Fibroblast of skin of back (primary cell): Measurements from ENCODE around the gene HOXD12.

Source experiments
- DNase-seq: peaks from one replicate; pipeline ENCODE4 v3.0.0-alpha.2; 2013

The HOXD12 gene

DNA sequence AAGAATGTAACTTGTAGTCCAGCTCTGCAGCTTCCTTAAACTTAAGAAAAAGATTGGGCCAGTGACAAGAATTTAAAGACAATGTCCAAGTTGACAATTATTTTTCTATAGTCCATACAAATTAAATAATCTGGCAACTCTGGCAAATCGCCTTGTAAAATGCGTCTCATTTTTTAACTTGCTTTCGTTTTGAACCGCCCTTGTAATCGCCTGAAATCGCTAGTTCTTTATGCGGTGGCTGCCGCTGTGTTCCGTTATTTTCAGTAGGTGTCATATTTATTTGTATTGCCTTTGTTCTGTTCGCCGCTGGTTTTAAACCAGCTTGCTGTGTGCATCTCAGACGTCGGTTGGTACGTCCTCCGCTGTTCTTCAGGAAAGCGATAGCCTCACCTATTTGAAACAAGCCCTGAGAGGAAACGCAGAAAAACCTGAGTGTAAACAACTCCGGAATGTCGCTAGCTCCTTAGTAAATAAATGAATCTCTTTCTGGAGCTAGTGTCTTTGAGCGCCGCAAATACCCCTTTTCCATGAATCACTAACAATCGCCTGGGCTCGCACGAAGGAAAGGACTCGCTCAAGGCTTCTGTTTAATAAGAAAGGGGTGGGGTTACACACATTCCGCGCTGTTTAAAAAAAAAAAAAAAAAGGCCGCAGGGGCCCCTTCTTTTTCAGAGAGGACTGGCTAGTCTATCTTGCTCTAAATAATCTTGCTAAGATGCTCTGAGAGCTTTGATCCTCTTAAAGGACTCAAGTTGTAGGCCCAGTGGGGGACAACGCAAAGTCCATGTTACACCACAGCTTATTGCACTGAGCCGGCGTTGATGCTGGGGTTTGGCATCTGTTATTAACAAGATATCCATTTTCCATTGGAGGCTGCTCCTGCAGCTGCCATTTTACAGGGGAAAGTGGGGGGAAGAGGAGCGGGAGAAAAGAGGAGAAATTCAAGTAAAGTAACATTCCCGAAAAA is 32.9 kb downstream of the HOXD12 start:
- peak; percentile 86 for DNase-seq

DNA sequence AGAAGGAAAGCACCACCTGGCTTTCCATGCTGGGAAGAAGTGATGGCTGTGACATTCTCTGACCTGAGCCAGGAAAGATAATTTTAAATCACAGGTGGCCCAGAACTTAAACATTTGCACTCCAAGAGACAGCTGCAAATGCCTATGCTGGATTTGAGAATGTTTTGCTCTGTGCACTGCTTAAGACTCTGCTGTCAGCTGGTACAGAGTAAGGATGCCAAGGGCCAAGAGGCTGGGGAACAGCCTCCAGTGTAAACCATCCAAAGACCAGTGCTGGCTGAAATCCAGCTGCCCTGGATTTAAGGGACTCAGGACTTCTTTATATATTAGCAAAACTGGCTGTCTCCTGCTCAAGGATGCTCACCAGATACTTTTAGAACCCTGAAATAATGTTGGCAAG is 33.8 kb downstream of the HOXD12 start:
- DNase-seq, result no peak

DNA sequence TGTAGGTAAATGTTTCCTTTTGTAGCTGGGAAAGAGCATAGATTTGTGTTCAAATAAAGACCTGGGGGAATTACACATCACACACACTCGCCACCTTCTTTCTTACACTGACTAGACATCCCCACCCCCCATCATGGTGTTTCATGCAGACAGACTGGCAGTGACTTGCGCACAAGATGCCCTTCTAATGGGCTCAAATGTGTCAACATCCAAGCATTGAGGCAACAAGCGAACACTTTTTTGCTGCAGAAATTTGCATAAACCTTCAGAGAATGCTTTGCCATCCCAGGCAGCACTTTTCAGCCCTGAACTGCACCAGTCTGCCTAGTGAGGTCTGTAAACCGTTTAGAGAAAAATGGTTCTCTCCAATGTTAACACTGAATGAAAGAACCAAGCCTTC is 34.4 kb downstream of the HOXD12 start:
- no peak for DNase-seq

DNA sequence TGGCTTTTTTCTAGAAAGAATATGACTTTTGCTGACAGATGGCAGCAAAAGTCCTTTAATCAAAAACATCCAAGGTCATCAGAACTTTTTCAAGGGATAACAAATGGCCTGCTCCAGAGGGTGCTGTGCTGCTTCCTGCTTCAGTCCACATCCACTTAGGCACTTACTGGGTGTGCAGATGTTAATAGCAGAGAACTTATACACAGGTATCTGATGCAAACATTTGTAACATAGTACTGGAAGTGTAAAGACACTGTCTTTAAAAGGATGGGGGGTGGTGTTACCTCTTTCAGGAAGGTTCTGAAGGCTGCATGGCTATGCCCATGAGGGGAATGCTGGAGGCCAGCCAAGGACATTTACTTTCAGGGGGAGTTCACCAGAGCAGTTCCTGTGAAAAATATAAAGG is 35.4 kb downstream of the HOXD12 start:
- peak; percentile 70 for DNase-seq

DNA sequence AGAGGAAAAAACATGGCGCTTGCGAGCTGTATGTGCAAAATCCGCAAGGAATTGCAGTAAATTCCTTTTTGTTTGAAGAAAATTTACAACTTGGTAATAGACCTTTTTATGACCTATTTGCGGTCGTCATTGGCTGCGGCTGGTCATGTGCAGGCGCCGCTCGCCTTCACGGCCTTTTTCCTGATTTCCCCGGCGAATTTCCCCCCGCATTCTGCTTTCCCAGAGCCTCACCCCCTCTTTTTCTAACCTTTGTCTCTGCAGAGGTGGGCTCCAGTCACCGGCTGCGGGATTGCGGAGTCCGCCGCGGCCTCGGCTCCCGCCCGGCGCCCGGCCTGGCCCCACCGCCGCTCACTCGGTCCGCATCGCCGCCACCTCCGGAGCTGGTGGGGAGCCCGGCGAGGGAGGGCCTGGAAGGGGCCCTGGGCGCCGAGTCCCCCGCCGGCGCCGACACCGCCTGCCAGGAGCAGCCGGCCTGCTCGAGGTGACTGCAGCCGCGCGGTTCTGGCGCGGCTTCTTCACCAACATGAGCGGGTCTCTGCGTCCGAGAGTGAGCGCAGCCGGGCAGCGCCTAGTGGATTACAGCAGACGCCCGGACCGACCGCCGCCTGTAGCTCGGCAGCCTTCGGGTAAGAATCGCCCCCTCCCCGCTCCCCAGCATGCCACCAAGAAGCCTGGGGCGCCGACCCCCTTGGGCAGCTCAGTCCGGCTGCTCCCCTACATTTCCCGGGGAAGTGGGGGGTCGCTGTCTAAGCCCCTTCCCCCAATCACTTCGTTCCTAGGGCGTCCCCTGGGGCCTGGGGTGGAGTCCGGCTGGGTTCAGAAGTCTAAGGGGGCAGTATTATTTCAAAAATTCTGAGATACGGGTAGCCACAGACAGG is 37.0 kb downstream of the HOXD12 start:
- peak; percentile 61 for DNase-seq

DNA sequence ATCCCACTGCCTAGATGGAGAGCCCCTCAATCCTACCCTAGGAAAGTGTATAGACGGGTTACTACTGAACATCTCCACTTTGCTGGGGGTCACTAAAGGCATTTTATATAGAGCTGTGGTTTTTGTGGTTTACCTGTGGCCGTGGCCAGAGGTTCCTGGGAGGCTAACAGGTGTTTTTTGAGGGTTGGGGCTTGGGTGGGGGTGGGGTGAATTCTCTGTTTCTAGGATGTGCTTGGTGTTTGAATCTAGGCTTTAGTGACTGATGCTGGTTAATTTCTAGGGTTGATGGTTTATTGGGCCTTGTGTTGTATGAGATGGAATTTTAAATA is 37.6 kb downstream of the HOXD12 start:
- no peak for DNase-seq

DNA sequence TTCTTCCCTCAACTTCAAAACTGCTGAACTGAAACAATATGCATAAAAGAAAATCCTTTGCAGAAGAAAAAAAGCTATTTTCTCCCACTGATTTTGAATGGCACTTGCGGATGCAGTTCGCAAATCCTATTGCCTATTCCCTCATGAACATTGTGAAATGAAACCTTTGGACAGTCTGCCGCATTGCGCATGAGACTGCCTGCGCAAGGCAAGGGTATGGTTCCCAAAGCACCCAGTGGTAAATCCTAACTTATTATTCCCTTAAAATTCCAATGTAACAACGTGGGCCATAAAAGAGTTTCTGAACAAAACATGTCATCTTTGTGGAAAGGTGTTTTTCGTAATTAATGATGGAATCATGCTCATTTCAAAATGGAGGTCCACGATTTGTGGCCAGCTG is 38.3 kb downstream of the HOXD12 start:
- no peak for DNase-seq

DNA sequence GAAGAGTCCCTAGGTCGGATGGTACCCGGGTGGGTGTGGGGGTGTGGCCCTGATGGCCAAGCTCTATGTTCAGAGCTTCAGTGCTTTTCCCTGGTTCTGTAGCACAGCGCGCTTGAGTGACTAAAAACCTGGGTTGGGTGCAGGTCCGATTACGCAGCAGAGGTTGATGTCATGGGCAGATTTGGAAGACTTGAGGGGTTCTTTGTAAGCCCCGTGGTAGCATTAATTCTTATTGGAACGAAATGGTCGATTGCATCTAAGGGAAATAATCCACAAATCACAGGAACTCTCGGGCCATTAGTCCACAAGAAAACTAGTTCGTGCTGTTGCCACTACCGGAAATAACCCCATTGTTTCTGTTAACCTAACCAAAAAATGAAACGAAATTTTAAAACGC is 38.9 kb downstream of the HOXD12 start:
- DNase-seq, result no peak

DNA sequence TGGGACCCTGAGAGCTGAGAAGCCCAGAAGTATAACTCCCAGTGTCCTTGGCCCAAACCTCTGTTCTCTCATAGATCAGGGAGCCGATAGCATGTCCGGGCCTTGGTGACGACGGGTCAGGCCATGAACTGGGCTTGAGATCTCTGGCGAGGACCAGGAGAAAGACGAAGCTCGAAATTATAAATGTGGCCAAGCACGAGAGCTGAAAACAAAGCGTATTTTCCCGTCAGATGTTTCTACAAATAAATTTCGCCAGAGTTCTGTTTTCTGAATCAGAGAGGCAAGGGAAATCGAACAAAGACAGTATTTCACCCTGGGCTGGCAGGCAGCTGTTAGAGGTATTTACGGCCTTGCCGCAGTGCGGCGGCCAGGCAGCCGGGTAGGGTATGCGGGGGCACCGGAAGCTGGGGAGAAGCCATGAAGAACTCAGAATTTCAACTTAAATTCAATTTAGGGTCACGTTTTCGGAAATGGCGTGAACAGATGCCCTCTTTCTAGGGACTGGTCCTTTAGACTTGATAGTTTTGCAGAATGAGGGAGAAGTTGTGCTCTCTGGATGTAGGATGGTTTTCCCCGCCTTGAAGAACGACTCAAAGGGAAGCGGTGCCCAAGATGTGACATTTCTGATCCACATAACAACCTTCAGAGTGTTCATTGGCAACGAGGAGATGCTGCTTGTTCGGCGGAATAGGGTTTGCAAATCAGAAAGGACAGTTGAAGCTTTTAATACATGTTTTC is 39.5 kb downstream of the HOXD12 start:
- DNase-seq, result no peak

DNA sequence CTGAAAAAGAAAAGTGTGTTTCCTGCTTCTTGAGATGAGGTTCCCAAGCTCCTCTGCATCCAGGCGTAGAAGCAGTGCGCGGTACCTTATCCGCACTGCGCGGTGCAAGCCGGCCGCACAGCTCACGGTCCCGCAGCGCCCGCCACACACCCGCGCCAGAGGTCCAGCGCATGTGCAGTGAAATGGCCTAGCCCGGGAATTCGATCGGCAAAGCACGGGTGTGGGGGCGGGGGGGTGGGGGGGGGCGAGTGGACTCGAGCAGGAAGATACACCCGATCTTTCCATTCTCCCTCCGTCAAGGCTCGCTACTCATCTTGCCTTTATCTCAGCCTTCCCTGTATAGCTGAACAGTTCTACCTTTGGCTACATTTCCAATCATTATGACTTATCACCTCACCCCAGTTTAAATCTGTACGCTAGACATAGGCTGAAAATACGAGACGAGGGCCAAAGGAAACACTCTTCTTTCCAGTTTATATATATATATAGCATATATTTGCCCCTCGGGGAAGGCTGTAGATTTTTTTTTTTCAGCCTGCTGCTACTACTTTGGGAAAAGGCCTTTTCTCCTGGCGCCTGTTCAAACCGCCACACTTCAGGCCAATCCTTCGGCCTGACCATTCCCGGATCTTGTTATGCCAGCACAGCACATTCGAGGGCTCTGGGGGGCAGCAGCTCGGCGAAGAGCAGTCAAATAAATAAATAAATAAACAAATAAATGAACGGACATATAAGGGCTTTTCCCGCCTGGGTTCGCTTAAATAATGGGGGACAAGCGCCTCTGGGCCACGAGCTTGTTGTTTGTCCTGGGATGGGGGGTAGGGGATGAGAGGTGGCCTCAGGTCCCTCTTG is 40.3 kb downstream of the HOXD12 start:
- peak; percentile 74 for DNase-seq

DNA sequence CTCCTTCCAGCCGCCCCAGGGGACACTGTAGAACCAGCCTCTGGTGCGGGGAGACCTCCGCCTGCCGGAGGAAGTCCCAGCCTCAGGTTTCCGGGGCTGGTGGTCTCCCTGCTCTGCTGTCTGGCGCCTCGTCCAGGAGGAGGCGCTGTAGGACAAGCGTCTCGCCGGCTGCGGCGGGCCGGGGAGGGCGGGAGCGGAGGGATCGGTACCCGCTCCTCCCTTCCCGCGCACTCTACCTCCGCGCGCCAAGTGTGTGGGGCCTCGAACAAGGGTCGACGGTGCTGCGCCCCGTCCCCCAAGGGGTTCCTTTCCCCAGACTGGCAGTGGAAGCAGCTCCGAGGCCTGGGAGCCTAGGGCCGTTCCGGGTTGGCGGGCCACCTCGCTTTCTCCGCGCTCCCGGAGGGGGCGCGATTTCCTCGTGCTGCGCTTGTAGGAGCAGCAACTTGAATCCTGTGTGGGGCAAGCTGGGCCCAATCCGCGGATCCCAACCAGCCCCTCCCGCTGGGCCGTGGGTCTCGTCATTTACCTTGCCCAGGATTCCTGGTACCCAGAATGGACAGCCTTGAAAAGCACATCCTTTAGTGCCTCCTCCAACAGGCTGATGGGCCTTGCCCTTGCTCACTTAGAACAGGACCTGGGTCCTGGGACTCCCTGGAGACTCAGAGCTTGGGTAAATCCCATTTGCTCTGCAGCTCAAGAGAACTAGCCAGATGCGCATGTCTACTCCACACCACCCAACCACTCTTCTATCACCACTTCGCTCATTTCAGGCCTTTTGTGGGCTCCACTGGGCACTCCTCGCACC is 41.1 kb downstream of the HOXD12 start:
- peak; percentile 79 for DNase-seq

DNA sequence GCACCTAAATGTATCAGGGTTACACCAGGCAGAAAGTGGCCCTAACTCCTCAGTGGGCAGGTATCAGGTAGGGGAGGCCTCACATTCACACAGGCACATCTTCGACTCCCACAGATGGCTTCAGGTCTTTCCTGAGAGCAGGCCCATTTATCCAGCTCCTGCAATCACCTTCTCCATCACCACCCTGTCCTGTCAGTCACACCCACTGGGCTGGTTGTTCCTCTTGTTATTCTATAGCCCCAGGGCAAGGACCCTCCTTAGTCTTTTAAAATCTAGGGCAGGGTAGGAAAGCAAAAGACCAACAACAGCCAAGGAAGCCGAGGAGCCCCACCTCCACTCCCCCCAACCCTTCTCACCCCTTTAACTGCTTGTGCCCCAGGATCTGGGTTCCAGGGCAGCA is 42.7 kb downstream of the HOXD12 start:
- DNase-seq, result no peak

DNA sequence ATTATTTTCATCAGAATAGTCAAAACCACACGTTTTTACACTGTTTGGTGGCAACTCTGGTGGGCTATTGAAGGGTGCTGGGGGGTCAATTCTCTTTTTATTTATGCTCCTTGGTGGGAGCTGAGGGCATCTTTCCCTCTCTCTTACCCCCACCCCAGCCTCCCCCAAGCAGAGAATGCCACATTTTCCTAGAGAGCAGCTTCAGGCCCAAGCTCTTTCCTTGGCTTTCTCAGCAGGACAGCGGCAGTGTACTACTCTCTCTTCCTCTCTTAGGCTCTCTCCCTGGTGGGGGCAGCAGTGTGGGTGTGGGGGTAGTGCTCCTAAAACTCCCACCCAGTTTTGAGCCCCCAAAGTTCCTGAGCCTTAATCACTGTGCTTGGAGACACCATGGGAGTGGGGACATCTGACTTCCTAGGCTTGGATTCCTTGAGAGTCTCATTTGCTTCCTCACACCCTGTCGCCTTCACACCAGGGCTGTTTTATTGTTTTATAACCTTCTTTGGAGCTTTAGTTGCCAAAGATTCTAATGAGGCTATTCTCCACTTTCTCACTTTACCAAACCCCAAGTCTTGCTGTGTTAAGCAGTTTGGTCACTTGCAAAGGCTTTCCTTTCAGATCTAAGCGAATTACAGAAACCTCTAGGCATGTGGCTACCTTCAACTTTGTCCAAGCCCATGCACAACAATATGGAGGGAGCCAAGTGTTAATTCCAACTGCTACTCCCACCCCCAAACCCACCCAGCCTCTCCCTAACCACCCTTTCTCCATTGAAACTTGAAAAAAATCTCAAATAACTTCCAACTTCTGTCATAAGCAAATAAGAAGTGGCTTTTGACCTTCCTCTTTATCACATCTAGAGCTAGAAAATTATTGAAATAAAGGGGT is 45.7 kb downstream of the HOXD12 start:
- DNase-seq, result no peak

DNA sequence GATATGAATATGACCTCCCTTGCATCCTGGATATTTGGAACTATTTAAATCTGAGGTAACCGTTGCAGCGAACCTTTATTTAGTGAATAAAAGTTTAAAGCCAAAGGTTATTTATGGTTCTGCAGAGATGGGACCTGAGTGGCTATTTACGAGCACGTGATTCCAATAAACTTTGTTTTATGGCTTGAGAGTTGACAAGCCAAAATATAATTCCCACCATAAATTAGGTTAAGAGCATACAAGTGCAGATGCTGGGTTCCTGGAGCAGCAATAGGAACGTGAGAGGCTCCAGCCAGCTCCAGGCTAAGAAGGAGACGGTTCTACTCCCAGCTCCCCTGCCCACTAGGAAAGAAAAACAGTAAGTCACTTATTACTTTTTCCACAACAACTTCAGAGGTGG is 46.5 kb downstream of the HOXD12 start:
- DNase-seq, result no peak

DNA sequence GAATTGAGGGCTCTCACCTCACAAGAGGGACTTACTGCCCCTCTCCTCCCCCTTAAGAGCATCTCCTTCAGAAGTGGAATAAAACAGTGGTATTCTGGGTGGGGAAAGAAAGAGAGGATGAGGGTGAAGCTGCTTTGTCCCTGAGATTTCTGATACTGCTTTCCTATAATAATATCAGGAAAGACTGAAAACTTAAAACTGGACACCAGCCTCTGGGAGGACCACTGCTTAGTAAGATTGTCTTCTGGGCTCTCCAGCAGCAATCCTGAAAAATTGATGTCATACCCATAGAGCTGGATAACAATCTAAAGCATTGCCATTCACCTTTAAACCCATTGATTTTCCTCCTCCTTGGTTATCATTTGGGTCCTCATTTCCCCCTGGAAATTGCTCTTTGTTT is 47.0 kb downstream of the HOXD12 start:
- no peak for DNase-seq

DNA sequence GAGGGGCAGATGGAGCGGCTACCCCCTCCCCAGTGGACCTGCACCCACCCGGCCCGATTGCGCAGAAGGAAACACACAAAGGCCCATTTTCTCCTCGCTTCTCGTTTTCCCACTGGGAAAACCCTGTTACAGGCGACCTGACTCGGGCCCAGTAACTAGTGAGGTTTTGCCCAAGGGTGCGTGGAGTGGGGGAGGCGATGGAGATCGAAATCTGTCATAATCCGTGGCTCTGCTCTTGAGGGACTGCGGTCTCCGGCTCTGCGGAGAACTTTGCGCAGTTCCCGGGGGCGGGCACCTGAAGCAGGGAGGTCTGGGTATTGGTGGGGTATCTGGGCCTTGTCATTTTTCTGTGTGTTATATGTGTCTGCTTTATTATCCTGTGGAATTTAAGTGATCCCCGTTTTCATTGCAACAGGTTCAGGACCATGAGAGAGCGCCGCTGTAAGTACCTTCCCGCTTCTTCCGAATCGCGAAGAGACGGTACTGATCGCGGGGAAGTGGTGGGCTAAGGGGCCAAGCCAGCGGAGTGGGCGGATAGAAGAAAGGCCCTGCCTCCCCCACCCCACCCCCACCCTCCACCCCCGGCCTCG is 47.7 kb downstream of the HOXD12 start:
- no peak for DNase-seq

DNA sequence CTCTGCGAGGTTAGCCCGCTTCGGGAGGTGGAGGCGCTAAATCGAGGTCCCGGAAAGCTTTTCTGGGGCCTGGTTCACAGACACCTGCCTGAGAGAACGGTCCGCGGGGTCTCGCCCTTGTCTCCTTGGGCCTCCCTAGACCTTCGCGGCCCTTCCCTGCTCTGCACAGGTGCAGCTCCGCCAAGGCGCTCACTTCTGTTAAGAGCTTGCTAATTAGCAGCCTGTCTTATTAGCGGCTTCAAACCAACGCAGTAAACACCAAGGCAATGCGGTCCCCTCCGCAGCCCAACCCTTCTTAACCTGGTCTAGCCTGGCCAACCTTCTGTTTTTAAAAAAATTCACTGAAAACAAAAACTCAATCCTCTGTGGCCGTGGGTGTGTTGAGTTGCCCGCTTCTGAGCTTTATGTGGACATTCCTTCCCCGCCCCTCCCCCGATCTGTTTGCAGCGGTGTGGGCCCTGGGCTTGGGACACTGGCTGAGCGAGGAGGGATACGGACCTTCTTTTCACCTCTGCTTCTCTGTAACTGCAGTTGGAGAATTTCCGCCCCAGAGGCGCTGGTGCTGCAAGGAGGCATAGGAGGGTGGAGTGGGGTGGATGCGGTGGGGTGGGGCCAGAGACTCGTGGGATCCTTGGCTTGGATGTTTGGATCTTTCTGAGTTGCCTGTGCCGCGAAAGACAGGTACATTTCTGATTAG is 48.4 kb downstream of the HOXD12 start:
- no peak for DNase-seq

DNA sequence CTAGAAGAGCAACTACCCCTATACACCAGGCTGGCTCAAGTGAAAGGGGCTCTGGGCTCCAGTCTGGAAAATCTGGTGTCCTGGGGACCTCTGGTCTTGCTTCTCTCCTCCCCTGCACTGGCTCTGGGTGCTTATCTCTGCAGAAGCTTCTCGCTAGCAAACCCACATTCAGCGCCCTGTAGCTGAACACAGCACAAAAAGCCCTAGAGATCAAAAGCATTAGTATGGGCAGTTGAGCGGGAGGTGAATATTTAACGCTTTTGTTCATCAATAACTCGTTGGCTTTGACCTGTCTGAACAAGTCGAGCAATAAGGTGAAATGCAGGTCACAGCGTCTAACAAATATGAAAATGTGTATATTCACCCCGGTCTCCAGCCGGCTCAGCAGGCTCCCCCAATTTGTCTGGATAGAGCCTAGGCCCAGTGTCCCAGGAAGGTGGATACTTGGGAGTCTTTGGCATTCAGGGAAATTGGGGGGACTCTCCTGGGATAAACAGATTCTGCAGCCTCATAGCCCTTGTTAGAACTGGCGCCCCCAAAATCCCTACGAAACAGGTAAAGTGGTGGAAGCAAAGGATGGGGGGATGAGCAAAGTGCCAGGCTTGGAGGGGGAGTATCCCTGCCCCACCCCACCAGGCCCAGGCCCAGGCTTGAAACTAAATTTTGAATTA is 49.3 kb downstream of the HOXD12 start:
- DNase-seq, result no peak
